K562 (cell line): ENCODE measurements around the gene HYPK. TPM values are rescaled to one million over a fixed set of nuclear protein-coding genes. Genes with fewer than 3 reads are reported as not detected.

Source experiments
- BMI1 ChIP-seq: fragments of 150-350 bp; IDR thresholded peaks from 2 replicates; pipeline ENCODE4 v1.6.1; 2014; ENCODE audit warnings: low read length
- BRF2 ChIP-seq: IDR thresholded peaks from 3 replicates; pipeline ENCODE4 v1.6.1; 2011; ENCODE audit warnings: borderline replicate concordance, mild to moderate bottlenecking; ENCODE audit not compliant: insufficient read length, insufficient read depth
- CLOCK ChIP-seq: fragments of 250-450 bp; sonication (Bioruptor Pico); IDR thresholded peaks from 2 replicates; pipeline ENCODE4 v1.4.0; 2020; ENCODE audit warnings: mild to moderate bottlenecking, moderate library complexity, borderline replicate concordance
- DDX20 ChIP-seq: fragments of 450-650 bp; IDR thresholded peaks from 2 replicates; pipeline ENCODE4 v1.6.1; 2016; ENCODE audit warnings: missing genetic modification characterization, low read depth, mild to moderate bottlenecking, missing compliant biosample characterization, moderate library complexity
- DMBX1 ChIP-seq: fragments of 250-450 bp; sonication (Bioruptor Pico); IDR thresholded peaks from 2 replicates; pipeline ENCODE4 v1.8.0; 2022; ENCODE audit warnings: inconsistent platforms, mild to moderate bottlenecking, moderate library complexity, borderline replicate concordance
- GABPB1 ChIP-seq: sonication (generic); formaldehyde crosslinking; IDR thresholded peaks from 2 replicates; pipeline ENCODE4 v1.8.0; 2022; ENCODE audit warnings: mild to moderate bottlenecking, missing genetic modification reagents
- GATAD2B ChIP-seq: fragments of 450-650 bp; IDR thresholded peaks from 2 replicates; pipeline ENCODE4 v1.6.1; 2017; ENCODE audit warnings: mild to moderate bottlenecking, borderline replicate concordance
- HDAC6 ChIP-seq: IDR thresholded peaks from 2 replicates; pipeline ENCODE4 v1.6.1; 2012; ENCODE audit warnings: low read depth, mild to moderate bottlenecking, control low read depth, inconsistent platforms, low read length, moderate library complexity
- HDAC8 ChIP-seq: fragments of 450-650 bp; IDR thresholded peaks from 2 replicates; pipeline ENCODE4 v1.6.1; 2016; ENCODE audit warnings: mild to moderate bottlenecking, missing genetic modification characterization, moderate library complexity, missing compliant biosample characterization
- JUN ChIP-seq, 2 experiments: sonication (generic) in 1 of 2; formaldehyde crosslinking in 1 of 2; IDR thresholded peaks; 2 replicates each; pipeline versions ENCODE4 v1.6.1 to v1.8.0; 2012 to 2022; ENCODE audit warnings: borderline replicate concordance in 2 of 2, mild to moderate bottlenecking in 2 of 2, improper control_type of control experiment in 1 of 2, low read depth in 1 of 2, low read length in 1 of 2, missing genetic modification reagents in 1 of 2
- KLF1 ChIP-seq: fragments of 450-650 bp; IDR thresholded peaks from 2 replicates; pipeline ENCODE4 v1.6.1; 2016; ENCODE audit warnings: missing genetic modification characterization, missing compliant biosample characterization
- MITF ChIP-seq: IDR thresholded peaks from 2 replicates; pipeline ENCODE4 v1.6.1; 2014; ENCODE audit warnings: antibody characterized with exemption
- MTF1 ChIP-seq: fragments of 250-450 bp; sonication (Bioruptor Pico); IDR thresholded peaks from 2 replicates; pipeline ENCODE4 v1.9.0; 2021; ENCODE audit warnings: moderate library complexity, mild to moderate bottlenecking, inconsistent platforms, borderline replicate concordance
- NCOA1 ChIP-seq: fragments of 450-650 bp; IDR thresholded peaks from 2 replicates; pipeline ENCODE4 v1.6.1; 2016; ENCODE audit warnings: low read depth
- NELFE ChIP-seq: IDR thresholded peaks from 2 replicates; pipeline ENCODE4 v1.6.1; 2011; ENCODE audit warnings: mild to moderate bottlenecking; ENCODE audit not compliant: insufficient read depth, insufficient read length
- RFX1 ChIP-seq: fragments of 450-650 bp; IDR thresholded peaks from 2 replicates; pipeline ENCODE4 v1.6.1; 2016; ENCODE audit warnings: mild to moderate bottlenecking, moderate library complexity
- TAF7 ChIP-seq: fragments of 450-650 bp; IDR thresholded peaks from 2 replicates; pipeline ENCODE4 v1.6.1; 2016; ENCODE audit warnings: missing genetic modification characterization, missing compliant biosample characterization
- TEAD2 ChIP-seq: fragments of 450-650 bp; IDR thresholded peaks from 2 replicates; pipeline ENCODE4 v1.6.1; 2016; ENCODE audit warnings: missing genetic modification characterization, control low read depth, missing compliant biosample characterization
- YBX1 ChIP-seq: fragments of 450-650 bp; IDR thresholded peaks from 2 replicates; pipeline ENCODE4 v1.7.1; 2016; ENCODE audit warnings: mild to moderate bottlenecking
- ZBTB7A ChIP-seq: IDR thresholded peaks from 2 replicates; pipeline ENCODE4 v1.6.1; 2011; ENCODE audit warnings: low read depth, mild to moderate bottlenecking, low read length, moderate library complexity, borderline replicate concordance; ENCODE audit not compliant: control insufficient read depth
- ZNF175 ChIP-seq: fragments of 200-800 bp; sonication (Bioruptor generic); IDR thresholded peaks from 2 replicates; pipeline ENCODE4 v1.6.1; 2016; ENCODE audit warnings: low read depth, mild to moderate bottlenecking, missing genetic modification characterization, missing compliant biosample characterization
- ZNF354B ChIP-seq: fragments of 250-450 bp; sonication (Bioruptor Pico); IDR thresholded peaks from 2 replicates; pipeline ENCODE4 v1.4.0; 2020
- ZNF384 ChIP-seq: IDR thresholded peaks from 2 replicates; pipeline ENCODE4 v1.6.1; 2012; ENCODE audit warnings: low read depth, low read length, improper control_type of control experiment
- polyA plus RNA-seq, 8 experiments: library from polyadenylated mRNA; depleted of rRNA in 4 of 8; stranded (reverse) in 5 of 8; unstranded in 3 of 8; fragments of >200 nt; fragmentation: Nextera tagmentation in 2 of 8; fragmentation: Illumina TruSeq in 1 of 8; extraction: Ambion mirVana in 2 of 8; extraction: Trizol in 1 of 8; gene quantifications; 2 replicates each; pipeline versions ENCODE4 v1.2.1 to v1.2.3, GENCODE V29; 2011 to 2014; ENCODE audit warnings: inconsistent platforms in 1 of 8, missing spikeins in 1 of 8
- total RNA-seq, 7 experiments: library from RNA; depleted of rRNA in 6 of 7; stranded (reverse); fragments of >200 nt in 6 of 7; fragmentation: Illumina TruSeq in 2 of 7; extraction: Trizol in 2 of 7; gene quantifications; 2 replicates each; pipeline versions ENCODE4 v1.2.1 to v1.2.3, GENCODE V29; 2011 to 2021; ENCODE audit warnings: low replicate concordance in 1 of 7

Gene HYPK
- total and polyA plus RNA-seq, 9 of the 15 experiments (the other 6 are each of a cell fraction or from before 2014, with no cell fraction given) = 7.2 to 28.0 (median 21.1) TPM

- TF ChIP-seq JUN (IDR thresholded peaks at IDR 0.05; ENCODE audit: borderline replicate concordance, low read depth, low read length) (no peak), JUN (CRISPR knock-in tag; IDR thresholded peaks at IDR 0.05; ENCODE audit: borderline replicate concordance) (no peak), NELFE (no peak), ZNF384 (0 out of 2 replicates have a peak, but pooled peaks have one; percentile 22), GATAD2B (no peak), DDX20 (no peak), HDAC6 (no peak), ZBTB7A (peak; percentile 65; the same call in 1 of the 2 replicates), TAF7 (tag) (0 out of 2 replicates have a peak, but pooled peaks have one; percentile 34), HDAC8 (tag) (peak; percentile 37; the same call in 1 of the 2 replicates), BMI1 (no peak), CLOCK (CRISPR knock-in tag) (no peak), ZNF354B (no peak), KLF1 (tag) (0 out of 2 replicates have a peak, but pooled peaks have one; percentile 54), TEAD2 (no peak), BRF2 (no peak), ZNF175 (CRISPR knock-in tag) (peak; percentile 72), MITF (no peak), GABPB1 (CRISPR knock-in tag) (peak; percentile 73), DMBX1 (peak; percentile 83), RFX1 (no peak), YBX1 (no peak), MTF1 (CRISPR knock-in tag) (no peak), NCOA1 (0 out of 2 replicates have a peak, but pooled peaks have one; percentile 23)
Measured at GRCh38 chr15:43826508-43827341, 26.3 kb downstream of the HYPK start, which contains the start of gene WDR76 (continued).
